Non-pigmented ciliary epithelial cell (primary cell): ENCODE data around the gene KRT6A.
"Not testable (repeated sequence)": the region's sequence is repeated elsewhere in the genome, so short reads cannot be mapped to it uniquely, and the experiment has no call there.

Source experiments
- DNase-seq: peaks from one replicate; pipeline ENCODE4 v3.0.0-alpha.2; 2010; ENCODE audit warnings: low read depth

Gene KRT6A

DNA sequence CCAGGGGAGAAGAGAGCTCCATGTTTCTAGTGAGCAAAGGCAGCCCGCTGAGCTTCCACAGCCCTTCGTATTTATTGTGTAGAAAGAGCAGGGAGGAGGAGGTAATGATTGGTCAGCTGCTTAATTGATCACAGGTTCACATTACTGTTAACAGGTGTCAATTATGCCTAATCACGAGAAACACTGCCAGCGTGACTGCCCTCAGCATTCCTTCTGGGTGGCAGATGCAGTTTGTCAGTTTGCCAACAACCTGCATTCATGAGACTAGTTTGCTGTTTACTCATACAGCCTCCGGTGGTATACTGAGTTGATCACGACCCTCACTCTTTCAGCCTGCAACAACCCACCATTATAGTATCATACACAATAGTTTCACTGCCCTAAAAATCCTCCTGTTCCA lies 7.5 kb upstream of the KRT6A start:
- not testable (repeated sequence) for DNase-seq

DNA sequence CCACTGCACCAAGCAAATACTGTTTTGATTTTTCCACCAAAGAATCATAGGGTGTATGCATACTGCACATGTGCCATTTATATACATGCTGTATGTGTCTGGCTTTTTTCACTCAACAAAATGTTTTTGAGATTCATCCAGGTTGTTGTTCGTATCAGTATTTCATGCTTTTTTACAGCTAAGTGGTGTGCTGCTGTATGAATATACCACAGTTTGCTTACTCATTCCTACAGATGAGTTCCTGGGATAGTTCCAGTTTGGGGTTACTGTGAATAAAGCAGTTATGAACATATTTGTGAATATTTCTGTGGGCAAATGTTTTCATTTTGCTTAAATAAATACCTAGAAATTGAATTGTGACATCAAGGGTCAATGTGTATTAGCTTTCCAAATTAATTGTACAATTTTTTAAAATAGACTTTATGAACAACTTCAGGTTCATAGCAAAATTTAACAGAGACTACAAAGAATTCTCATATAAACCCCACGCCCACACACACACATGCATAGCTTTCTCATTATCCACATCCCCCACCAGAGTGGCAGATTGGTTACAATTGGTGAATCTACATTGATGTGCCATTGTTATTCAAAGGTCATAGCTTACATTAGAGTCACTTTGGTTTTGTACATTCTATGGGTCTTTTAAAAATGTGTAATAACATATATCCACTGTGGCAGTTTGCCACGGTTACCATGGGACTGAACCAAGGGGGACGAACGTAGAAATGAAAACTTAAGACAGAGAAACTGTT lies 6.9 kb upstream of the KRT6A start:
- no peak for DNase-seq

DNA sequence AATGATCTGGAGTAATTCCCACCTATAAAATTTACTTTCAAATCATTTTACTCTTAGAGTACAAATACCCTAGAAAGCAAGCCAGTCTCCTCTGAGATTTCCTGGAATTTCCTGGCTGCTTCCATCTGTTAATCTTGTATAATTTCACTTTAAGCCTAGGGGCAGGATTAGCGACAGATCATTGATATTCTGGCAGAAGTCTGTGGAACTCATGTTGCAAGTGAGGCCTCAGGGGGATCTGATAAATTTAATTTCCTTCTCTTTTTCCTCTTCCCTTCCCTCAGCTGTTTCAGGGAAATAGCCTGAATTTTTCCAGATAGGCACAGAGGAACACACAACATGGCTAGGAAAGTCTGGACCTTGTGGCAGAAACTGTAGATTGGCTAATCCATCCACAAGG lies 5.9 kb upstream of the KRT6A start:
- no peak for DNase-seq

DNA sequence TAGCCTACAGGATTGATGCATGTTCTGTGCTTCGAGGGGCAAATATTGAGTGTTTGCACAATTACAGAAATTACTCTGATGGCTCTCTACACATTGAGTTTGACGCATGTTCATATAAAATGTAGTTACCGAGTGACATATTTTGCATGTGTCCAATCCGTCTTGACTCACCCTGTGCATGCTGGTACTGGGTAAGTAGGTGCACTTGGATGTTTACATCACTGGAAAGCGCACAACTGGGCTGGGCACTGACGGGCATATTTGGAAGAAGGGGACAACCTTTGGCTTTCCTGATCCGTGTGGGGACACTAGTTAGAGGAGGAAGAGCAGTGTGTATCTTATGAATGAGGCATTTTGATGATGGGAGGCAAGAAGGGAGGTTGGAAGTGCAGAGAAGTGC lies 4.9 kb upstream of the KRT6A start:
- no peak for DNase-seq

DNA sequence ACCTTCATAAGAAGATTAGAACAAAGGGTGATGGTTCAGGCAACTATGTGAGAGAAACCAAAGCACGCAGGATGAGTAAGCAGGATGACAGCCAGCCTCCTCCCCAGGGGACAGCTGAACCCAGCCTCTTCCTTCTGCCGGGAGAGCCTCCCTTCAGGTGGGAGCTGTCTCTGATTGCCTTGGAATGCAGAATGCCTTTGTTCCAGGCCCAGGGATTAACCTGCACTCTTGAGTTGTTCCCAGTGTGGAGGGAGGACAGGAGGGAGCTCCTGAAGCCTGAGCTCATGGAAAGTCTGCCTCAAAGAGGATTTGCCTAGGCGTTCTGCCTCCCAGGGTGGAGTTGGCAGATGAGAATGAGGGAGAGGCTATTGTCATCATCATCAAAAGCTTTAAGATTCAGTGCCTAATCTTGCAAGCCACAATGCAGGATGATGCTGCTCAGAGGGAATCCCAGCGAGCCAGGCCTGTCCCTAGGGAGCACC lies 3.6 kb upstream of the KRT6A start:
- no peak for DNase-seq

DNA sequence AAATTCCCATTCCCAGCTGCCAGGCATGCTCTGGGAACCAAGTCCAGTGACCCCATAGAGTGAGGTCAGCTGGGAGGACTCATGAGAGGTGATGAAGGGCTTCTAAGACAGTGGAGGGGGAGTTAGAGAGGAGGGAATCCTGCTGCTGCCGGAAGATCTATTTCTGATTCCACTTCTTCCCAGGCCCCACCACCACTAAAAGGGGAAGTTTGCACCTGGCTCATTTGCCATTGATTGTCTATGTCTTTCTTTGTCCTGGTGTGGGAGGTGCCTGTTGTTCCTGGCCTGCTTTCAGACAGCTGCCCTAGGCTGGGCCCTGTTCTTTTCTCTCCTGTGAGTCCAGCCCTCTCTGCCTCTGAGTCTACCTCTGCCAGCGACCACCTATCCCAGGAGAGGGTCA lies 3.0 kb upstream of the KRT6A start:
- DNase-seq, result no peak

DNA sequence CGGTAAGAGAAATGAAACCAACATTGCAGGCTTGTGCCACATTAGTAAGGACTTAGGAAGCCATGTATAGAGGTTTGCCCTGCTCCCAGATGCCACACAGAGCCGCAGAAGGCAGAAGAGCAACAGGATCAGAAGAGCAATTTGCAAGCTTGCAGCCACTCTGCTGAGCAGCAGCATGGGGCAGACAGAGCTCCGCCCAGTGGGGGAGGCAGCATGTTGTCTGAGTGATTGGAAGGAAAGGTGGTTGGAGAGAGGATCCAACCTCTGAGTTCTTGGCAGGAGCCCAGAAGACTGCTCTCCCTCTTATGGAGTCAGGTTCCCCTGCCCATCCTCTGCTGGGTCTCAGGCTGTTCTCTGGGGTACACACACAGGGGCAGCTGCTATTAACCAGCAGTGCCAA lies 2.3 kb upstream of the KRT6A start:
- no peak for DNase-seq

DNA sequence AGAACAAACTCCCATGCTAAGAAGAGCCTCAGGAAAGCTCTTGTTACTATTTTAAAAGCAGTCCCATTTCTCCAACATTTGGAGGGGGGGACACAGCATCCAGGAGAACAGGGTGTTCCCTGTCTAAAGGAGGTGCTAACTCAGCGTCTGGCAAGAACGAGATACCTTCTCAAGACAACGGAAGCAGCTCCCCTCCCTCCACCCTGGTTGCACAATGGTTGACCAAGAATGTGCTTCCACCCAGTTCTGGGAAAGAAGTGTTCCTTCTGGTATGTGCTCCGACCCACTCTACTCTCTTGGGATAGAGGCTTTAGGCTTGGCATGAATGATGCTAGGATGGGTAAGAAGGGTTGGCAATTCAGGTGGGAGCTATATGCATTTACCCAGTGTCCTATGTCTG lies 1.5 kb upstream of the KRT6A start:
- DNase-seq, result no peak

DNA sequence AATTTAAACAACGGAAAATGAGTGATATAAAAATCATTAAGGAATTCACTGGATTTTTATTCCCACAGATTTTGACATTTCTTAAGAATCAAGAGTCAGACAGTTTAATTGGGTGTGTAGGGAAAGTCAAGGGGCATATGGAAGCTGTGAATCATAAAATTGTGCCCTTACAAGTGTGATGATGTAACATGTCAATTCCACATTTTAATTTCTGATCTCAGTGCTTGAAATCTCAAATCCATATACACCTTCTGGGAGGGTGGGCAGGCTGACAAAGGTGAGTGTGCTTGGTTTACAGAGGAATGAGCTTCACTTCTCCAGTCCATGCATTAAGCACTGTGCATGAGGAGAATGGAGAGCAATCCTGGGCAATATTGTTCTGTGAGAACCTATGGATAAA lies 1.0 kb upstream of the KRT6A start:
- DNase-seq, result no peak

DNA sequence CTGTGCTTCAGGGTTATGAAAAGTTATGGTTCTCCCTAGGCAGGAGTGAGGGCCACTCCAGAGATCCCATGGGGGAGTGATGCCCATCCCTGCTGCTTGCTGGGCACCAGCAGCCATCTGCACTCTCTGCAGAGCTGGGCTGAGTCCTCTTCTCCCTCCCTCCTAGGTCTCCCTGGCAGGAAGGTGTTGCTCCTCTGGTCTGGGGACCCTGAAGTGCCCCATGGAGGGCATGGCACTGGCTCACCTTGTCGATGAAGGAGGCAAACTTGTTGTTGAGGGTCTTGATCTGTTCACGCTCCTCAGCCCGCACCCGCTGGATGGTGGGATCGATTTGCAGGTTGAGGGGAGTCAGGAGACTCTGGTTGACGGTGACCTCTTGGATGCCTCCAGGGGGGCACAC lies 652 bp downstream of the KRT6A start:
- not testable (repeated sequence) for DNase-seq

DNA sequence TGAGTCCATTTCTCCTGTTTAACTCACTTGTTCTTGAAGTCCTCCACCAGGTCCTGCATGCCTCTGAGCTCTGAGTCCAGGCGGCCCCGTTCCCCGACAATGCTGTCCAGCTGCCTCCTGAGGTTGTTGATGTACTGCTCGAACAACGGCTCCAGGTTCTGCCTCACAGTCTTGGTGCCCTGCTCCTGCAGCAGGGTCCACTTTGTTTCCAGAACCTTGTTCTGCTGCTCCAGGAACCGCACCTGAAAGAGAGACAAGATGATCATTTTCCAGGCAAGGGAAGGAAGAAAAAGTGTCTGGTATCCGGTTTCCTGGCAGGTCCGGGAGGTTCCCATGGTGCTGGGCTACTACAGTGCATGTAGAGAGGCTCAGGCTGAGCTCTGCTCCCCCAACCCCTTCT lies 1.6 kb downstream of the KRT6A start:
- DNase-seq, result not testable (repeated sequence)

DNA sequence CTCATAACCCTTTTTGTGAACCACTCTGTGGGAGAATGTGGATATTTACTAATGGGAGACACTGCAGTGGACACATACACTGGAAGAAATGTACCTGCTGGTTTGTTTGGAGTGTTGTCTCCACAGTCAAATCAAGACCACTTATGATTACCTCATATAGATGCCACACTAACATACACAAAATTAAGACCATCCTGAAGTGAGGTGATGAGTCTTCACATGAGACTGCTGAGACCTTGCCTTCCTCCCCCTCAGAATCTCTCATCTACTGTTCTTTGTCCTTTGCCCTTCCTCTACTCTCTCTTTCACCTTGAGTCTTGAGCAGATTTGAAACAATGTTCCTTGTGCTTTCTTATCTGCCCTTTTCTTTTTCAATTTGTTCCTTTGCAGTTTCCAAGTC lies 4.3 kb downstream of the KRT6A start:
- DNase-seq, result no peak

DNA sequence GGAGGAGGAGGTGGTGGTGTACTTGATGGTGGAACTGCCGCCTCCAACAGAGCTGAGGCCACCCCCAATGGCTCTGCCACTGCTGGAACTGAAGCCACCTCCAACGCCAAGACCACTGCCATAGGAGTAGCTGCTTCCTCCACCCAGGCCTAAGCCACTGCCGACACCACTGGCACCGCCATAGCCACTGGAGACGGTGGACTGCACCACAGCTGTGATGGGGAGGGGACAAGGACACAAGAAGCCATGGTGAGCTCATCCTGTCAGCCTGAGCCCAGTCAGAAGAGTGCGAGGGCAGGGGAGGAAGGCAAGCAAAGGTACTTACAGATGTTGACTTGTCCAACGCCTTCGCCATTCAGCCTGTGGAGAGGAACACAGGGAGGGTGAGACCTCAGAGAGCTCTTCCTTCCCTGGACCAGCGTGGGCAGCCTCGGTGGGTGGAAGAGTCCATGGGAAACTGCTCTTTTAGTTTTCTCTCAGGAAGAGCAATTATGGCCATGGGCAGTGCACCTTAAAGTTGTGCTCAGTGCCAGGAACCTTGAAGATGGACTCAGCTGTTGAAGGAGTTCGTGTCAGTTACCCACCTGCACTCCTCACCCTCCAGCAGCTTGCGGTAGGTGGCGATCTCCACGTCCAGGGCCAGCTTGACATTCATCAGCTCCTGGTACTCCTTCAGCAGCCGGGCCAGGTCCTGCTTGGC lies 5.2 kb downstream of the KRT6A start:
- not testable (repeated sequence) for DNase-seq

DNA sequence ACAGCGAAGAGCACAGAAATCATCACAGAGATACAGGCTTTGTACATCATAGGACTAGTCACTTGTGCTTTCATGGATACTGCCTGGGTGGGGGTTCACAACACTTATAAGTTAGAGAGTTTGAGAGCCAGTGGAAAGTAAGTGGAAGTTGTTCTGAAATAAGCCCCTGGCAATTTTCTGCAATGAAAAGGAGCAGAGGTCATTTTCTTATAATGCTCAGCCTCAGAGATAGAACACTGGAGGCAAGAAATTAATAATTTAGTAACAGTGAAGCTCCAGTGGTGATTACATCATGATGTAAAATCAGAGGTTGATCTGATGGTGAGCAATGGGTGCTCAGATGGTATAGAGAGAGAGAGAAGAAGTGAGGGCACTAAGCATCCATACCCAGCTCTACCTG lies 5.8 kb downstream of the KRT6A start:
- DNase-seq, result no peak

DNA sequence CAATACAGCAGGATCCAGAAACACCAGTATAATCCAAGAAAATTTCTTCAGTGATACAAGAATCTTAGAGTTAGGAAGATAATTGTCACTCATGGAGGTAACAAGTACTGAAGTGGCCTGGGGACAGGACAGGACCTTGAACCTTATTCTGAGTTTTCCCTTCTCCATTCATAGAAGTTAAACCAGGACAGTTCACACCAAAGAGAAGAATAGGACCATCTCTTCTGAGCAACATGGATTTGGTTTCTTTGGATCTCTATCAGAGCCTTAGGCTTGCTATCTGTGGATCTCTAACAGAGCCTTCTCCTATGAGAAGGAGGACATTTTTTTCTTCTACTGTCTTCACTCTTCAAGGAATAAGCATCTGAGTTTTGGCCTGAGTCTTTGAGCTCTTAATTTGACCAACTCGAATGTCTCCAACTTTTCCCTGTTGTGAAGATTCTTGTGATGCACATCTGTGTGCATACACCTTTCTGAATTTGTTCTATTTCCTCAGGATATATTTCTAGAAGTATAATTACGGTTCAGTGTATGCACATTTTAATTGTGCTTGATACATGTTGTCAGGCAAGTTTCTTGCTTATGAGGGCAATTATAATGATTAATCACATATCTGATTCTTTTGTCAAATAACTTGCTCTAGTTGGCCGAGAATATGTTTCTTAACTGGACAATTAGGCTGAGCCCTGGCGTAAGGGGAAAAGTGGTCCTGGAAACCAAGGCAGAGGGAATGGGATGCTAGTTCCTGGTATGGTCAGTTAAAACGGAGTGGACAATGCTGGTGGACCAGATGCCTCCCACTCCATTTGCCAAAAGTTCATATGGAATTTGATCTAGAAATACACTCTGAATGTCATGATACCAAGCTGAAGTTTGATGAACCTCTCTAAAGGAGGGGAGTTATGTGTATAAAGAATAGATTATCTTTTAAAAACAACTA lies 6.6 kb downstream of the KRT6A start:
- no peak for DNase-seq

DNA sequence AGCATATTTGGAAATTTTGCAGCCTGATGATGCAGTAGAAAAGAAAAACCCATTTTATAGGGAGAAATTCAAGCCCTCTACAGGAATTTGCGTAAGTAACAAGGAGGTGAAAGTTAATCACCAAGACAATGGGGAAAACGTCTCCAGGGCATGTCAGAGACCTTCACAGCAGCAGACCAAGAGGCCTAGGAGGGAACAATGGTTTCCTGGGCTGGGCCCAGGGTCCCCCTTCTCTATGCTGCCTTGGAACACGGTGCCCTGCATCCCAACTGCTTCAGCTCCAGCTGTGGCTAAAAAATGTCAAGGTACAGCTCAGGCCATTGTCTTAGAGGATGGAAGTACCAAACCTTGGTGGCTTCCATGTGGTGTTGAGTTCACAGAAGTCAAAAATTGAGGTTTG lies 13.0 kb downstream of the KRT6A start:
- DNase-seq, result no peak

DNA sequence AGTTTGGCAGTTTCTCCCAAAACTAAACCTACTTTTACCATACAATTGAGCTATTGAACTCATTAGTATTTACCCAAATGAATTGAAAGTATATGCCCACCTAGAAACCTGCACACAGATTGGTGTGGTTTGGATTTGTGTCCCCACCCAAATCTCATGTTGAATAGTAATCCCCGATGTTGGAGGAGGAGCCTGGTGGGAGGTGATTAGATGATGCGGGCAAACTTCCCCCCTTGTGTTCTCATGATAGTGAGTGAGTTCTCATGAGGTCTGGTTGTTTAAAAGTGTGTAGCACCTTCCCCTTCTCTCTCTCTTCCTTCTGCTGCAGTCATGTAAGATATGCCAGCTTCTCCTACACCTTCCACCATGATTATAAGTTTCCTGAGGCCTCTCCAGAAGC lies 15.4 kb downstream of the KRT6A start:
- DNase-seq, result no peak

DNA sequence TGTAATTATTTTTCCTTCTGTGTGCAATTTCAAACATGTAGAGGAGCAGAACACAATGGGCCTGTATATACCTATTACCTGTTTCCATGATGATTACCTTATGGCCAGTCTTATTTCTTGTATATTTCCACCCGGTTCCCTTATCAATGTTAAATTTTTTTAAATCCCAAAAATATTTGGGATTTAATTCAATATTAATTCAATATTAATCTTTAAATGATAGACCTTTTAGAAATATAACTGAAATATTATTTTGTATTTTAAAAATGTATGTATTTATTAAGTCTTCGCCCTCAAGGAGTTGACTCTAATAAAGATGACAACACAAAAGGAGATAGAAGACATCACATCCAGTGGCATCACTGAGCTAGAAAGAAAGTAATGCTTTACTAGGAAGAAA lies 18.8 kb downstream of the KRT6A start:
- DNase-seq, result no peak

DNA sequence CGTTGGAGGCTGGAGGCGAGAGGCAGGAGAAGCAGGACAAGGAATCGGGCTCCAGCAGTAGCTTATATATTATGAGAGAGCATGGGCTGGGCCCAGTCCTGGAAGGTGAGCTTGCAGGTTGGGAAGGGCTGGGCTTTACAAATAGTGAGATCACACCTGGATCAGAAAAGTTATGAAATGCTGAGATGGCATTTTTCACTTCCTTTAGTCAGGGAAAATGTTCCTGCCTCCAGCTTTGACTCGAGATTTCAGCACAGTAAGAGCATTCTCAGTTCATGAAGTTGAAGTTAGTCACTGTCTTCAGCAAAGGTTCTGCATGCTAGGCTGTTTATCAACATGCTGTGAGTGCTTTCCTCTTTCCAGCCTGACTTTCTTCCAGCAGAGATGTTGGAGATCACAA lies 19.3 kb downstream of the KRT6A start, which contains the start of gene KRT6C:
TSS of gene KRT6C (minus strand) at position 38 of the 400 bp plus-strand sequence. CDS start 68 bp downstream, outside the sequence.
- DNase-seq, result no peak

DNA sequence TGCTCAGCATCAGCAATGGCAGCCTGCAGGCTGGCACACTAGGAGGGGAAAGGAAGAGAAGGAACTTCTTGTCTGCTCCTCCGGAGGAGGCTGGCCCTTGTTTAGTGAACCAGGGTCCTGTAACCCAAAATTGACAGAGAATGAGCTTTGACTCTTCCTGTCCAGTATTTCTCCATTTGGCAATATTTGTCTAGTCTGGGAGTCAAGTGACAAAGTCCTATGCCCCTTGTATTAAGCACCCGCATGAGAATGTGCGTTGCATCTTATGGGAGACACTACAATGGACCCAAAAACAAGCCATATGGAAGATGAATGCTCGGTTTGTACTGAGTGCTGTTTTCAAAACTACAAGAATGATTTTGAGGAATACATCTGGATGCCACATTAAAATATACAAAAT lies 23.2 kb downstream of the KRT6A start:
- no peak for DNase-seq

DNA sequence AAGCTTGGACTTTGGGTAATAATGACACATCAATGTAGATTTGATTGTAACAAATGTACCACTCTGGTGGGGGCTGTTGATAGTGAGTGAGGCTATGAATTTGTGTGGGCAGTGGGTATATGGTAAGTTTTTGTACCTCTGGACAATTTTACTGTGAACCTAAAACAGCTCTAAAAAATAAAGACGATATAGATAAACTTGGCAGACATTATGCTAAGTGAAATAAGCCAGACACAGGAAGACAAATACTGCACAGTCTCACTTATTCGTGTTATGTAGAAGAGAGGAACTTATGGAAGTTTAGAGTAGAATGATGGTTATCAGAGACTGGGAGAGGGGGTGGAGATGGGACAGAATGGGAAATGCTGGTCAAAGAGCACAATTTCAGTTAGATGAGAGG lies 28.2 kb downstream of the KRT6A start:
- no peak for DNase-seq

DNA sequence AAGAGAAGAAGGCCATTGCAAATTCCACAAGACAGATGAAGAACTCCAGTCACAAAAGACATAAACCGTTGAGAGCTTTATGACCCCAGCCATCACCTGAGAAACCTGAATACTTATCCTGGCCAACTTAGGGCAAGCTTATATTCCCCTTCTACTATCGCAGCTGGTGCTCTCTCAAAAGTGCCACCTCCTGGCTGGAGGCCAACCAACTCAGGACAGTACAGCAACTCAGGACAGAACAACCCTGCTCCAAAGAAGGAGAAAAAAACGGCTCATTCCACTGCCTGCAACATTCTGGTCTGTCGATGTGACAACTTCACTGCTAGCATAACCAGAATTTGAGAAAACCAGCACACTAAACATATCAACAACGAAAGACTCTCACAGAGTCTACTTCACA lies 31.4 kb downstream of the KRT6A start:
- no peak for DNase-seq

DNA sequence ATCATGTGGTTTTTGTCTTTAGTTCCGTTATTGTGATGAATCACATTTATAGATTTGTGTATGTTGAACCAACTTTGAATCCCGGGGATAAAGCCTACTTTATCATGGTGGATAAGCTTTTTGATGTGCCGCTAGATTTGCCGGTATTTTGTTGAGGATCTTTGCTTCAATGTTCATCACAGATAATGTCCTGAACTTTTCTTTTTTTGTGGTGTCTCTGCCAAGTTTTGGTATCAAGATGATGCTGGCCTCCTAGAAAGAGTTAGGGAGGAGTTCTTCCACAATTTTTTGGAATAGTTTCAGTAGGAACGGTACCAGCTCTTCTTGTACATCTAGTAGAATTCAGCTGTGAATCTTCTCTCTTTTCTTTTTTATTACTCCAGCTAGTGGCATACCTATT lies 34.2 kb downstream of the KRT6A start:
- no peak for DNase-seq
